Activated T-helper 1 cell treated with anti-CD3 and anti-CD28 coated beads, Interleukin-12 subunit alpha, Interleukin-12 subunit beta, Interleukin-2, Interleukin-4 antibody, amounts not matched to agents 30 ng/mL and 10 ng/mL and 1 ng/mL, durations not matched to agents 14 hours and 24 hours and 36 hours (primary cell): ENCODE measurements around the gene PITPNC1. TPM values are rescaled to one million over a fixed set of nuclear protein-coding genes. Genes with fewer than 3 reads are reported as not detected.
"Not testable (repeated sequence)": the region's sequence is repeated elsewhere in the genome, so short reads cannot be mapped to it uniquely, and the experiment has no call there.

ENCODE experiments used
- DNase-seq: peaks from one replicate; pipeline ENCODE4 v3.0.0; 2021; ENCODE audit warnings: low spot score
- H3K27ac Mint-ChIP-seq: one replicate; pipeline ENCODE4 v1.8.0; 2021; ENCODE audit warnings: mild to moderate bottlenecking, mixed read lengths
- H3K27me3 Mint-ChIP-seq: one replicate; pipeline ENCODE4 v1.8.0; 2022; ENCODE audit warnings: mild to moderate bottlenecking, moderate library complexity, mixed read lengths; ENCODE audit not compliant: insufficient read depth
- H3K36me3 Mint-ChIP-seq: one replicate; pipeline ENCODE4 v1.8.0; 2021; ENCODE audit warnings: low read depth, mixed read lengths
- H3K4me1 Mint-ChIP-seq: one replicate; pipeline ENCODE4 v1.8.0; 2021; ENCODE audit warnings: low read depth, mixed read lengths
- H3K4me3 Mint-ChIP-seq: one replicate; pipeline ENCODE4 v1.8.0; 2021; ENCODE audit warnings: mild to moderate bottlenecking, moderate library complexity, mixed read lengths
- H3K9me3 Mint-ChIP-seq: one replicate; pipeline ENCODE4 v1.8.0; 2021; ENCODE audit warnings: mixed read lengths
- intact Hi-C: fragments of 100-400 bp; cut with micrococcal nuclease; formaldehyde crosslinking; loops from one replicate; pipeline ENCODE4 v1.15.1; 2024
- total RNA-seq: library from RNA; stranded (reverse); gene quantifications from 2 replicates; pipeline ENCODE4 v1.2.3, GENCODE V29; 2022

Gene PITPNC1
- total RNA-seq, 1 donor from 2014 or later, result 17.7 TPM

- Mint-ChIP-seq H3K9me3 (peaks cover 5% of the 10 kb centered on the region), H3K27me3 (no peaks in the 10 kb centered on the region), H3K27ac (peak overlapping the region; percentile 71), H3K4me1 (peaks cover 54% of the 10 kb centered on the region), H3K4me3 (peak overlapping the region; percentile 29), H3K36me3 (peaks cover 4% of the 10 kb centered on the region)
- intact Hi-C loops, result no loop called here
- no peak for DNase-seq
Measured at GRCh38 chr17:67467500-67468455, 90.7 kb downstream of the PITPNC1 start.

- peaks cover 5% of the 10 kb centered on the region for H3K9me3 Mint-ChIP-seq
- H3K4me1 Mint-ChIP-seq, result peaks cover 55% of the 10 kb centered on the region
- H3K36me3 Mint-ChIP-seq, result peaks cover 3% of the 10 kb centered on the region
- H3K27ac Mint-ChIP-seq, result peak overlapping the region; percentile 56
- no peak for DNase-seq
- intact Hi-C loops, result no loop called here
- H3K27me3 Mint-ChIP-seq, result no peaks in the 10 kb centered on the region
- H3K4me3 Mint-ChIP-seq, result peak overlapping the region; percentile 3
Measured at GRCh38 chr17:67469208-67469980, 92.3 kb downstream of the PITPNC1 start.

GRCh38 chr17:67470163-67470562, 93.1 kb downstream of the PITPNC1 start:
- intact Hi-C loops, result no loop called here
- Mint-ChIP-seq H3K36me3 (peaks cover 3% of the 10 kb centered on the region), H3K9me3 (peaks cover 5% of the 10 kb centered on the region), H3K4me3 (no peak overlapping the region), H3K27ac (no peak overlapping the region), H3K27me3 (no peaks in the 10 kb centered on the region), H3K4me1 (peaks cover 57% of the 10 kb centered on the region)
- DNase-seq, result no peak

GRCh38 chr17:67471118-67471517, 94.0 kb downstream of the PITPNC1 start:
- Mint-ChIP-seq H3K36me3 (peaks cover 3% of the 10 kb centered on the region), H3K9me3 (peaks cover 5% of the 10 kb centered on the region), H3K27ac (no peak overlapping the region), H3K4me1 (peaks cover 64% of the 10 kb centered on the region), H3K4me3 (no peak overlapping the region), H3K27me3 (no peaks in the 10 kb centered on the region)
- intact Hi-C loops, result no loop called here
- DNase-seq, result no peak

- DNase-seq, H3K4me3 Mint-ChIP-seq, H3K27ac Mint-ChIP-seq, H3K27me3 Mint-ChIP-seq, intact Hi-C loops, H3K36me3 Mint-ChIP-seq, H3K9me3 Mint-ChIP-seq: not testable (repeated sequence)
- H3K4me1 Mint-ChIP-seq, result peaks cover 52% of the 10 kb centered on the region
Measured at GRCh38 chr17:67472606-67473005, 95.5 kb downstream of the PITPNC1 start.

- Mint-ChIP-seq H3K27me3 (no peaks in the 10 kb centered on the region), H3K4me1 (peaks cover 57% of the 10 kb centered on the region), H3K9me3 (peaks cover 5% of the 10 kb centered on the region), H3K27ac (peak overlapping the region; percentile 5), H3K4me3 (peak overlapping the region; percentile 40), H3K36me3 (peaks cover 6% of the 10 kb centered on the region)
- intact Hi-C loops, result no loop called here
- DNase-seq, result no peak
Measured at GRCh38 chr17:67474081-67474661, 97.1 kb downstream of the PITPNC1 start.

- peaks cover 6% of the 10 kb centered on the region for H3K36me3 Mint-ChIP-seq
- no peaks in the 10 kb centered on the region for H3K27me3 Mint-ChIP-seq
- peak; percentile 78 for DNase-seq
- peak overlapping the region; percentile 70 for H3K4me3 Mint-ChIP-seq
- H3K4me1 Mint-ChIP-seq, result peaks cover 57% of the 10 kb centered on the region
- intact Hi-C loops, result loop anchor here (1.0 to 5.0 kb wide), 9 partner anchors 22 to 214 kb away; no protein-coding TSS in a partner anchor
- H3K9me3 Mint-ChIP-seq, result peaks cover 5% of the 10 kb centered on the region
- peak overlapping the region; percentile 92 for H3K27ac Mint-ChIP-seq
Measured at GRCh38 chr17:67475161-67475937, 98.3 kb downstream of the PITPNC1 start.

GRCh38 chr17:67476787-67477335, 99.8 kb downstream of the PITPNC1 start:
- H3K4me3 Mint-ChIP-seq, result no peak overlapping the region
- H3K27ac Mint-ChIP-seq, result peak overlapping the region; percentile 40
- H3K9me3 Mint-ChIP-seq, result peaks cover 1% of the 10 kb centered on the region
- intact Hi-C loops, result loop anchor here (5.0 kb wide), 1 partner anchor 125 kb away; no protein-coding TSS in a partner anchor
- H3K27me3 Mint-ChIP-seq, result no peaks in the 10 kb centered on the region
- peaks cover 64% of the 10 kb centered on the region for H3K4me1 Mint-ChIP-seq
- H3K36me3 Mint-ChIP-seq, result peaks cover 3% of the 10 kb centered on the region
- DNase-seq, result no peak

- Mint-ChIP-seq H3K9me3 (no peaks in the 10 kb centered on the region), H3K27me3 (no peaks in the 10 kb centered on the region), H3K27ac (peak overlapping the region; percentile 89), H3K4me1 (peaks cover 73% of the 10 kb centered on the region), H3K36me3 (peaks cover 8% of the 10 kb centered on the region), H3K4me3 (peak overlapping the region; percentile 80)
- peak; percentile 41 for DNase-seq
- intact Hi-C loops, result loop anchor here (5.0 kb wide), 1 partner anchor 125 kb away; no protein-coding TSS in a partner anchor
Measured at GRCh38 chr17:67477687-67478086, 100.6 kb downstream of the PITPNC1 start.

- DNase-seq, result no peak
- Mint-ChIP-seq H3K27me3 (no peaks in the 10 kb centered on the region), H3K27ac (peak overlapping the region; percentile 89), H3K4me3 (peak overlapping the region; percentile 80), H3K36me3 (peaks cover 8% of the 10 kb centered on the region), H3K4me1 (peaks cover 76% of the 10 kb centered on the region), H3K9me3 (no peaks in the 10 kb centered on the region)
- intact Hi-C loops, result loop anchor here (5.0 kb wide), 1 partner anchor 124 kb away; no protein-coding TSS in a partner anchor
Measured at GRCh38 chr17:67478401-67479041, 101.4 kb downstream of the PITPNC1 start.

GRCh38 chr17:67479148-67479547, 102.1 kb downstream of the PITPNC1 start:
- Mint-ChIP-seq H3K4me3 (peak overlapping the region; percentile 80), H3K4me1 (peaks cover 70% of the 10 kb centered on the region)

More at GRCh38 chr17:67479148-67479547, 102.1 kb downstream of the PITPNC1 start:
- Mint-ChIP-seq H3K9me3 (no peaks in the 10 kb centered on the region), H3K27ac (peak overlapping the region; percentile 83), H3K27me3 (no peaks in the 10 kb centered on the region), H3K36me3 (peaks cover 8% of the 10 kb centered on the region)
- no peak for DNase-seq
- intact Hi-C loops, result loop anchor here (5.0 kb wide), 1 partner anchor 123 kb away; no protein-coding TSS in a partner anchor
